Peyer's patch (tissue), 4 donors: Measurements from ENCODE around the gene MME.

ENCODE experiments used
- CTCF ChIP-seq, 6 experiments: fragments of 450-650 bp in 4 of 6; fragments of 200-600 bp in 2 of 6; sonication (generic) in 1 of 6; IDR thresholded peaks; one replicate each; pipeline ENCODE4 v1.5.1; 2017 to 2019; ENCODE audit warnings: antibody characterized with exemption in 6 of 6, mild to moderate bottlenecking in 3 of 6, moderate library complexity in 1 of 6
- POLR2A ChIP-seq, 2 donors: fragments of 450-650 bp; IDR thresholded peaks; one replicate each; pipeline ENCODE4 v1.5.1; 2017; ENCODE audit warnings: antibody characterized with exemption in 2 of 2, mild to moderate bottlenecking in 2 of 2, moderate library complexity in 2 of 2

- TF ChIP-seq CTCF (IDR thresholded peaks at IDR 0.05) (no peak), POLR2A (IDR thresholded peaks at IDR 0.05) (no peak)
Measured at GRCh38 chr3:155161640-155162292, 81.6 kb downstream of the MME start.
